Ishikawa (cell line): ENCODE measurements around the gene KLK11.

ENCODE experiments used
- CEBPB ChIP-seq: IDR thresholded peaks from 2 replicates; pipeline ENCODE4 v1.6.1; 2012
- CREB1 ChIP-seq: IDR thresholded peaks from 2 replicates; pipeline ENCODE4 v1.6.1; 2012; ENCODE audit warnings: low read depth
- MAX ChIP-seq: IDR thresholded peaks from 2 replicates; pipeline ENCODE4 v1.6.1; 2012
- REST ChIP-seq: IDR thresholded peaks from 2 replicates; pipeline ENCODE4 v1.6.1; 2012; ENCODE audit warnings: low read depth, mild to moderate bottlenecking
- TAF1 ChIP-seq: IDR thresholded peaks from 2 replicates; pipeline ENCODE4 v1.6.1; 2012; ENCODE audit warnings: low read depth, mild to moderate bottlenecking
- TCF12 ChIP-seq: IDR thresholded peaks from 2 replicates; pipeline ENCODE4 v1.6.1; 2012; ENCODE audit warnings: low read depth
- YY1 ChIP-seq: IDR thresholded peaks from 2 replicates; pipeline ENCODE4 v1.6.1; 2012; ENCODE audit warnings: low read depth

DNA sequence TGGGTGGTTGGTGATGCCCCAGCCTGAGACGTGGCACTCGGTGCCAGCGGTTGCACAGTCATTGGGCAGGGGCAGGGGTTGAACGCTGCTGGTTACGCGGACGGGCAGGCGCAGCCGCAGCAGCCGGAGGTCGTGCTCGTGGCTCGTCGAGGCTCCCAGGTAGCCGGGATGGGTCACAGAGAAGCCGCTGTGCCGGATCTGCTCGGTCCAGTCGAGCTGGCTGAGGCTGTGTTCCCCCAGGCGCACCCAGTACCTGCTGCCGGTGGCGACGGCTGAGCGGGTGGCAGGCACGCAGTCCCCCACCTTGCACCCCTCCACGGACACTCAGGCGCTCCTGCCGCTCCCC lies 5.4 kb upstream of the KLK11 start:
- TF ChIP-seq REST (no peak), CREB1 (no peak), TAF1 (no peak), CEBPB (no peak), MAX (no peak), TCF12 (no peak), YY1 (no peak)
